K562 (cell line): Measurements from ENCODE around the gene ARL14EP. TPM values are rescaled to one million over a fixed set of nuclear protein-coding genes. Genes with fewer than 3 reads are reported as not detected.

Experiments used
- ATAC-seq: fragments of 200-7000 bp; cut with Tn5 transposase; 3 replicates; pipeline ENCODE4 v1.9.1; 2020; ENCODE audit warnings: moderate library complexity
- BruUV-seq: library from RNA; stranded (reverse); fragments of 400-500 nt; replicated peaks from 2 replicates; lab custom pipeline; 2021; lab: Mats Ljungman, UMichigan
- CTCF ChIA-PET: fragments of 300-600 bp; formaldehyde crosslinking; extraction: SDS; loops from one replicate; lab custom pipeline; 2021; ENCODE audit warnings: low intra/inter-chr PET ratio; lab: Yijun Ruan, JAX
- POLR2A ChIA-PET: fragments of 300-600, 350-650 bp; sonication (Branson Sonifier 250); formaldehyde crosslinking; extraction: SDS; loops from one replicate; lab custom pipeline; 2021; ENCODE audit warnings: antibody characterized with exemption, inconsistent platforms; lab: Yijun Ruan, JAX
- DNase-seq, 4 experiments: peaks; one replicate each; pipeline versions ENCODE4 v3.0.0 to v3.0.0-alpha.2; 2011 to 2018; ENCODE audit warnings: low spot score in 3 of 4, mixed read lengths in 3 of 4; ENCODE audit errors: extremely low read depth in 1 of 4
- FAIRE-seq: peaks from 2 replicates; lab custom pipeline; 2011; peaks lifted over from hg19 to GRCh38; lab: Jason Lieb, UNC
- H2AFZ ChIP-seq: 2 replicates; pipeline ENCODE4 v1.6.0; 2011; ENCODE audit warnings: low read depth, low read length, control low read depth, inconsistent platforms
- H3K27ac ChIP-seq: fragments of 200-600 bp; 3 replicates; pipeline ENCODE4 v1.8.0; 2011; ENCODE audit warnings: low read depth, mild to moderate bottlenecking, control low read depth, inconsistent platforms, low read length, moderate library complexity, mixed read lengths; ENCODE audit errors: extremely low read depth
- H3K27me3 ChIP-seq, 2 experiments: fragments of 300-600 bp in 1 of 2; 2 replicates in 1 of 2; 3 replicates in 1 of 2; pipeline versions ENCODE4 v1.6.0 to v1.8.0; 2011; ENCODE audit warnings: inconsistent platforms in 2 of 2, low read length in 2 of 2, mild to moderate bottlenecking in 1 of 2, mixed read lengths in 1 of 2, moderate library complexity in 1 of 2; ENCODE audit not compliant: control insufficient read depth in 2 of 2, insufficient read depth in 2 of 2
- H3K36me3 ChIP-seq: fragments of 300-600 bp; 3 replicates; pipeline ENCODE4 v1.8.0; 2011; ENCODE audit warnings: mild to moderate bottlenecking, low read length, inconsistent platforms; ENCODE audit not compliant: control insufficient read depth, insufficient read depth
- H3K4me1 ChIP-seq, 2 experiments: fragments of 200-600 bp in 1 of 2; replicated peaks in 1 of 2; 2 replicates in 1 of 2; 3 replicates in 1 of 2; pipeline versions ENCODE4 v1.5.1 to v1.8.0; 2011; ENCODE audit warnings: inconsistent platforms in 2 of 2, low read length in 2 of 2, mild to moderate bottlenecking in 1 of 2, mixed read lengths in 1 of 2, moderate library complexity in 1 of 2; ENCODE audit not compliant: control insufficient read depth in 2 of 2, insufficient read depth in 2 of 2
- H3K4me2 ChIP-seq: 2 replicates; pipeline ENCODE4 v1.6.1; 2011; ENCODE audit warnings: low read length, control low read depth, inconsistent platforms, mixed read lengths; ENCODE audit not compliant: insufficient read depth
- H3K4me3 ChIP-seq: fragments of 200-600 bp; sonication (generic), shearing (Covaris generic); 2 replicates; pipeline ENCODE4 v1.5.1; 2016; ENCODE audit warnings: control low read depth, inconsistent platforms
- H3K79me2 ChIP-seq: fragments of 200-600 bp; 3 replicates; pipeline ENCODE4 v1.8.0; 2011; ENCODE audit warnings: low read length, inconsistent platforms; ENCODE audit not compliant: control insufficient read depth, insufficient read depth
- H3K9ac ChIP-seq, 2 experiments: 2 replicates each; pipeline versions ENCODE4 v1.6.0 to v1.6.1; 2011; ENCODE audit warnings: low read depth in 2 of 2, low read length in 2 of 2, control low read depth in 1 of 2, inconsistent platforms in 1 of 2, mild to moderate bottlenecking in 1 of 2, mixed read lengths in 1 of 2; ENCODE audit not compliant: insufficient read depth in 1 of 2
- H3K9me1 ChIP-seq: one replicate; pipeline ENCODE4 v1.6.0; 2011; ENCODE audit warnings: inconsistent platforms, mild to moderate bottlenecking, low read length, moderate library complexity; ENCODE audit not compliant: control insufficient read depth, insufficient read depth
- H3K9me3 ChIP-seq: replicated peaks from 2 replicates; pipeline ENCODE4 v1.5.1; 2011; ENCODE audit warnings: low read depth, low read length, inconsistent platforms; ENCODE audit not compliant: control insufficient read depth, insufficient read depth
- H4K20me1 ChIP-seq: replicated peaks from 2 replicates; pipeline ENCODE4 v1.6.1; 2011; ENCODE audit warnings: low read length, inconsistent platforms, mixed read lengths; ENCODE audit not compliant: control insufficient read depth, insufficient read depth
- CBX8 ChIP-seq: fragments of 200-600 bp; sonication (generic); IDR thresholded peaks from 2 replicates; pipeline ENCODE4 v1.6.1; 2012; ENCODE audit warnings: borderline replicate concordance, mixed run types, low read depth, mild to moderate bottlenecking, moderate library complexity, mixed read lengths, low read length, control low read depth, inconsistent platforms; ENCODE audit not compliant: poor library complexity, severe bottlenecking; ENCODE audit errors: extremely low read depth
- THAP12 ChIP-seq: fragments of 250-450 bp; sonication (Bioruptor Pico); IDR thresholded peaks from 2 replicates; pipeline ENCODE4 v1.9.0; 2021; ENCODE audit warnings: mild to moderate bottlenecking, inconsistent platforms
- ZEB2 ChIP-seq: fragments of 450-650 bp; IDR thresholded peaks from 2 replicates; pipeline ENCODE4 v1.6.1; 2016
- ZNF780A ChIP-seq: fragments of 250-450 bp; sonication (Bioruptor Pico); IDR thresholded peaks from 2 replicates; pipeline ENCODE4 v1.5.0; 2021; ENCODE audit warnings: mild to moderate bottlenecking
- WGBS: fragments of 100-300 bp; shearing (Covaris generic); methylation state at CpG from one replicate; pipeline ENCODE4 v1.1.6; 2016; ENCODE audit warnings: low coverage, mixed read lengths; ENCODE audit not compliant: insufficient coverage; ENCODE audit errors: missing lambda C conversion rate; 5-methylcytosine and 5-hydroxymethylcytosine counted together
- in situ Hi-C: fragments of 300-500 bp; cut with MboI; formaldehyde crosslinking; loops from 4 replicates; pipeline ENCODE4 v1.15.0; 2018; ENCODE audit warnings: inconsistent platforms, mixed read lengths
- intact Hi-C: fragments of 100-400 bp; cut with micrococcal nuclease; formaldehyde crosslinking; loops from 2 replicates; pipeline ENCODE4 v1.14.2; 2022
- polyA plus RNA-seq, 8 experiments: library from polyadenylated mRNA; depleted of rRNA in 4 of 8; stranded (reverse) in 5 of 8; unstranded in 3 of 8; fragments of >200 nt; fragmentation: Nextera tagmentation in 2 of 8; fragmentation: Illumina TruSeq in 1 of 8; extraction: Ambion mirVana in 2 of 8; extraction: Trizol in 1 of 8; gene quantifications; 2 replicates each; pipeline versions ENCODE4 v1.2.1 to v1.2.3, GENCODE V29; 2011 to 2014; ENCODE audit warnings: inconsistent platforms in 1 of 8, missing spikeins in 1 of 8
- total RNA-seq, 7 experiments: library from RNA; depleted of rRNA in 6 of 7; stranded (reverse); fragments of >200 nt in 6 of 7; fragmentation: Illumina TruSeq in 2 of 7; extraction: Trizol in 2 of 7; gene quantifications; 2 replicates each; pipeline versions ENCODE4 v1.2.1 to v1.2.3, GENCODE V29; 2011 to 2021; ENCODE audit warnings: low replicate concordance in 1 of 7
- TF ChIP-seq, protein P1 (sequence below), 2 experiments: fragments of 450-650 bp in 1 of 2; sonication (generic) in 1 of 2; formaldehyde crosslinking; conservative IDR thresholded peaks; 2 replicates each; pipeline versions ENCODE4 v1.4.0 to v1.8.1; 2020 to 2022; ENCODE audit warnings: mild to moderate bottlenecking in 1 of 2, missing genetic modification reagents in 1 of 2

Gene ARL14EP
- total and polyA plus RNA-seq, 9 of the 15 experiments (the other 6 are each of a cell fraction or from before 2014, with no cell fraction given) = 11.4 to 42.7 (median 25.9) TPM

DNA sequence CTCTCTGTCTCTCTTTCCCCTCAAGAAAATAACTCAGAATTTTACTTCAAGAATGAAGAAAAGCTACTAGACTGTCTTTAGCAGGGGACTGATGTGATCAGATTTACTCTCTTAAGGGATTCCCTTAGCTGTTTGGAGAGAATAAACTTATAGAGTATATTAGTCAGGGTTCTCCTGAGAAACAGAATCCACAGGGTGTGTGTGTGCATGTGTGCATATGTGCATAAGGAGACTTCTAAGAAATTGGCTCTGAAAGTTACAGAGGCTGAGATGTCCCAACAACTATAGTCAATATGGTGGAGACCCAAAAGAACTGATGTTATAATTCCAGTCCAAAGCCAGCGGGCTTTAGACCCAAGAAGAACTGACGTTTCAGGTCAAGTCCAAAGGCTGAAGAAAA, 43.1 kb upstream of the ARL14EP start:
- no TSS peak for BruUV-seq
- Histone ChIP-seq H3K4me1 (no peaks in the 10 kb centered on the region), H3K79me2 (no peaks in the 10 kb centered on the region), H3K9me3 (no peaks in the 10 kb centered on the region), H3K36me3 (no peaks in the 10 kb centered on the region), H4K20me1 (no peaks in the 10 kb centered on the region), H3K4me2 (no peak overlapping the region), H3K27ac (no peak overlapping the region), H3K27me3 (no peaks in the 10 kb centered on the region), H2AFZ (no peak overlapping the region), H3K4me3 (no peak overlapping the region), H3K9me1 (no peaks in the 10 kb centered on the region), H3K9ac (no peak overlapping the region)
- ATAC-seq (no peak), DNase-seq (no peak), FAIRE-seq (no peak)
- in situ Hi-C loops = no loop called here
- ChIA-PET POLR2A (no interaction called here), CTCF (no interaction called here)
- 0% methylated on average over 2 of the region's 2 CpGs for WGBS
- no peak for TF ChIP-seq ZNF780A
- no peak for TF ChIP-seq THAP12
- TF ChIP-seq ZEB2 = no peak
- TF ChIP-seq, protein P1, sequence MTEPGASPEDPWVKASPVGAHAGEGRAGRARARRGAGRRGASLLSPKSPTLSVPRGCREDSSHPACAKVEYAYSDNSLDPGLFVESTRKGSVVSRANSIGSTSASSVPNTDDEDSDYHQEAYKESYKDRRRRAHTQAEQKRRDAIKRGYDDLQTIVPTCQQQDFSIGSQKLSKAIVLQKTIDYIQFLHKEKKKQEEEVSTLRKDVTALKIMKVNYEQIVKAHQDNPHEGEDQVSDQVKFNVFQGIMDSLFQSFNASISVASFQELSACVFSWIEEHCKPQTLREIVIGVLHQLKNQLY (CRISPR knock-in tag; conservative IDR thresholded peaks at IDR 0.05) = no peak
- TF ChIP-seq CBX8 = no peak
- intact Hi-C loops = no loop called here
